Measurements from ENCODE around the gene CKB.
A peak's percentile ranks its signal among the peaks of the same experiment; 100 is the strongest.

CKB gene

DNA sequence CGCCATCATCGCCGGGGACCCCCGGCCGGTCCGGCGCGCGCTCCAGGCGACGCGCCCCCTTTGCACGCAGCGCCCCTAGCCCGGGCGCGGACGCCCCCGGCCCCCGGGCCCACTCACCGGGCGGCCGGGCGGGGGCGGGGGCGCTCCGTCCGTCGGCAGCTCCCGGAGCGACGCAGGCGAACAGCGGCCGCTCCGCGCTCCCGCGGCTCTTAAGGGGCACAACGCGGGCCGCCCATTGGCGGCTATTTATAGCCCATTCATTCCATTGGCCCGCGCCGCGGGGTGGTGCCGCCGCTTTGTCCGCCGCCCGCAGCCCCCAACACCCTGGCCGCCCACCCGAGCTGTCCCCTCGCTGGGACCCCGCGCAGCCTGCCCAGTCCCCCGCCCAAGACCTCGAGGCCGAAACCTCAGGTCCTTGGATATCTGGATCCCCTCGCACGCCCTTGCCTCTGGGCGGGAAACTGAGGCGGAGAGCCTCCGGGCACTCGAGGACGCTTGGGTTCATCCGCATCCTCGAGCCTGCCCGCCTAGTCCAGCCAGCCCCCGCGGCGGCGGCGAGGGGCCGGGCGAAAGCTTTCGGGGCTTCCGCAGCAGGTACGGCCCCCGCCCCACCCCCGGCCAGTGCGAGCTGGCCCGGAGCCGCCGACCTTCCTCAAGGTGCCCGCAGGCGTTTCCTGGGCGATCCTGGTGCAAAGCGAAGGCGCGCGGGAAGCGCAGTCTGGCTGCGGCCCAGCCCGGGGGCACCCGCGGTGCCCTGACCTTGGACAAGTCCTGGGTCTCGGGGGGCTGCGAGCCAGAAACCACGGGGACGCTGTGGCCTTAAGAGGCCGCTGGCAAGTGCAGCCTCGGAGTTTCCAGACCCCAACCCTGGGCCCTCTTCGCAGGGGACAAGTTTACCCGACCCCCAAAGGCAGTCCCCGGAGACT, at the start of gene CKB:
TSS of gene CKB (minus strand) at position 182 of the 926 bp plus-strand sequence. CDS start 337 bp downstream, outside the sequence.
- DNase-seq: no peak

DNA sequence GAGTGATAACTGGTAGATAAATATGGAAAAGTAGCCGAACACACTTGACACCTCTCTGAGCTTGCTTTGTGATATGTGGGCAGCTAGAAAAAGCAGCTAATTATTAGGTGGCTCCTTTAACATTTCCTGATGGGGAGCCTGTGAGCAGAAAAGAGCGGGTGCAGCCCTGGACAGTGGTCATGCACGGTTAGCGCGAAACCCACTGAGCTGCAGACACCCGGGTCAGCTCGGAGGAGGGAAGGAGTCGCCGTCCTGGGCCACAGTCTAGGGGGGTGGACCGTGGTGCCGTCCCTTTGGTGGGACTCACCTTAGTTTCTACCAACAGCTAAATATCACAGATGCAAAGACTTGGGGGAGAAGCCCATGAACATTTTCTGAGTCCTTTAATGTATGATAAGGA, 46.8 kb upstream of the CKB start:
- DNase-seq: no peak

DNA sequence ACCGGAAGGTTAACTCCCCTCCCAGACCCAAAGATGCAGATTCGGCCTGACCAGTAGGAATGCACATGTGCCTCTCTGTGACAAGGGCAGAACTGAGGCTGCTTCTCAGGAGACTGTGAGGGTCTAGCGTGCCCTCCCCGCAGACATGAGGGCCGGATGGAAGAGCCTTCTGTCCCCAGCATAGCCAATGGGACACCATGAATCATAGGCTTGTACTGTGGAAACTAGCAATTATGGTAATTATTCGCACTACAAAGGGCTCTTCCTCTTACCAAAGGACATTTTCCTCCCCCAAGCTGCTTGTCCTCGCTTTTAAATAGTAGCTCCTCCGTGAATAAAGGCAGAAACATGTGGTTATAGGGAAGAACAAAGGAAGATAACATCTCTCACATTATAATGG, 46.3 kb upstream of the CKB start:
- no peak for DNase-seq

GRCh38 chr14:103563844-103564505, 41.3 kb upstream of the CKB start:
- DNase-seq: no peak

GRCh38 chr14:103563226-103563620, 40.6 kb upstream of the CKB start:
- DNase-seq: no peak

- DNase-seq: peak; percentile 87
These were observed 40.0 kb upstream of the CKB start, which contains the start of the genes BAG5 and COA8 for GRCh38 chr14:103562429-103563225. TSS of gene BAG5 (minus strand) at chr14:103562657. CDS start at chr14:103561164, 1,493 bp downstream. TSS of gene COA8 (plus strand) at chr14:103562960. CDS start at chr14:103563002, 42 bp downstream.

GRCh38 chr14:103562179-103562428, 39.5 kb upstream of the CKB start:
- no peak for DNase-seq

GRCh38 chr14:103561381-103562178, 39.0 kb upstream of the CKB start:
- peak; percentile 23 for DNase-seq

GRCh38 chr14:103560691-103561090, 38.1 kb upstream of the CKB start:
- no peak for DNase-seq

GRCh38 chr14:103559766-103560165, 37.1 kb upstream of the CKB start:
- no peak for DNase-seq

DNA sequence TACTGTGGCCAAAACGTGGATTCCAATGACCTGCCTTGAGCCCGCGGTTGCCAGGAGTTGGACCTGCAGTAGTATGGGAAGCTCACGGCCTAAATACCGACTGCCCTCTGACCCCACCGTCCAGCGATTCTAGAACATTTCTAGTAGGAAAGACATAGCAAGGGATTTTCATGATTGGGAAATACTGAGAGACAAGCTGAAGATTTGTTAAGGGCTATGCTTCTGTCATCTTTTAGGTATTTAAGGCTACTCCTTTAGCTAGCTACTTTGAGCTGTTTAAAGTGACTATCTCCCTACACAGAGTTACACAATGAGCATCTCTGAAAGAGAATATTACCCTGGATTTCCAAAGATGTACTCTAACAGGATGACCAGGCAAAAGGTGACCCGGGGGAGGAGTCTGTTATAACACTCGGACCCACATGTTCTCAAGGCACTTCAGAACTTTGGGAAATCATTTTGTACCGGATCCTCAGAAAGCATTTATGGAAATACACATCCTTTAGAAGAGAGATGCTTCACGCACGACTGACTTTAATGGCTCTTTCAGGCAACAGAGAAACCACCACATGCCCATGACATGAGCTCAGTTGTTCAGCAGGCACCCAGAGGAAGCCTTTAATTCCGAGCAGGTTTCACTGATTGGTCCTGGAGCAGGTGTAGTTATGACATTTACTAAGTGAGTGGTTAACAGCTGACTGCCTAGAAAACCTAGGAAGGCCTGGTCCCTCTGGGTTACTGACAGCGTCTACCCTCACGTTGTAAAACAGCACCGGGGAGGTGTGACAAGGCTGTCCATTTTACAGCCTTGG, 35.6 kb upstream of the CKB start:
- DNase-seq: no peak

DNA sequence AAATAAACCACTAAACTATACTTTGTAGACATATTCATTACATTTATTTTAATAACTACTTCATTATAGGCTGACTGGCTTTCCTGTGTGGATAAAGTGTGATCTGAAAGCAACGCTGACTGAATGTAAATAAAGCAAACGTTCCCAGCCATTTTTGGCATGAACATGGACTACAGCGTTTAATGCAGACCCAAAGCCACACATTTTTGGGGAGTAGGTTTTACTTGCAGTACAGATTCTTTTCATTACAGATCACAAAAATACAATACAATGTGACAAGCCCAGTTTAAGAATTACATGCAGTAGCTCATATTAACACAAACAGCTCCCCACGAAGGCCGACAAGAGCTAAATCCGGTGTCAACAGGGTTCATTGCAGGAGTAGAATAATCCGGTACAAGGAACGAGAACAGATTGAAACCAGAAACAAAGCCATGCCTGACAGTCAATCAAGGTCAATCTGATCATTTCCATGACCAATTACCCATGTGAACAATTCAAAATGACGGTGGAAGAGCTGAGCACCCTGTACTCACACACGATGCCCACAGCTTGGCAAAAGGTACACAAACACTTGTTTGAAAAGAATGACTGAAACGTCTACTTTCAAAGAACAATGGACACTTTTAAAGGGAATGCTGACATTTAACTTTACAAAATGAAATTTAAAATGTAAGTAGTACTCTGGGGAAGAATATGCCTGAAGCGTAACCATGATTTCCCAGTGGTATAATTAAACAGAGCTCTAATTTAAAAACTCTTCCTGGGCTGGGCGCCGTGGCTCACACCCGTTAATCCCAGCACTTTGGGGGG, 34.5 kb upstream of the CKB start:
- no peak for DNase-seq

GRCh38 chr14:103555559-103556337, 33.1 kb upstream of the CKB start:
- DNase-seq: no peak

- DNase-seq: no peak
These were observed 30.2 kb upstream of the CKB start for GRCh38 chr14:103552846-103553210.

DNA sequence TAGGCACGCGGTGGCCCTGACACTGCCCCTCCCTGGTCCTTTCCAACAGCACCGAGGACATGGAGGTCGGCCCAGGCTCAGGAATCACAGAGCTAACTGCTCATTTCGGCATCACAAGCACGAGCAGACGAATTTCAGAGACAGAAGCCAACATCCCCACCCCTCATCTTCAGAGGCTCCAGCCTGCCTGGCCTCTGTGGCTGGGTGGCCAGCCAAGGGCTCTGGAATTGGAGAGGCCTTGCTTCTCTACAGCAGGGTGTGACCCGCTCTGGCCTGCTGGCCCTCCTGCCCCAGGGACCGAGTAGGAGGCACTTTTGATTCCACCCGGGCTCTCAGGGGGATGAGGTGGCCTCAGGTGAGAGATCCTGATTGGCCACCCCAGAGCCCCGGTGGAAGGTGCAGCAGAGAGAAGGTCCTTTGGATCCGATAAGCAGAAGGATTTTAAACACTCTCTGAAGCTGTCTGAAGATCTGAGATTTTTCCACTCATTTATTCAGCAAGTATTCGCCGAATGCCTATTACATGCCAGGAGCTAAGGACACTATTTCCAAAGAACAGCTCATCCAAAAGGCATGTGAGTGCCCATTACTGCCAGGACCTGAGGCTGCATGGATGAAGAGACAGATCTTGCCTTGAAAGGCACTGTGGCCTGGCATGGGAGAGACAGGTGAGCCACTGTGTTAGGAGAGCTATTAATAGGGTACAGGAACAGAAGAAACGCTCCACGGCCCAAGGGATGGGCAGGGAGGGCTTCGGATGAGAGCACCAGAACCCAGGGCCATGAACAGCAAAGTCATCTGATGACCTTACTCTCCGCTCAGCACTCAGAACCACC, 29.6 kb upstream of the CKB start:
- no peak for DNase-seq

- DNase-seq: no peak
These were observed 28.7 kb upstream of the CKB start for GRCh38 chr14:103551338-103551762.

GRCh38 chr14:103550451-103551337, 28.1 kb upstream of the CKB start:
- DNase-seq: no peak
